AG08396 (cell line): ENCODE data around the gene FAM131B.
"Not testable (repeated sequence)": the region's sequence is repeated elsewhere in the genome, so short reads cannot be mapped to it uniquely, and the experiment has no call there.

Experiments used
- DNase-seq: peaks from one replicate; pipeline ENCODE4 v3.0.0; 2012; ENCODE audit warnings: low spot score, mixed read lengths

Gene FAM131B

GRCh38 chr7:143362131-143363015, at the start of gene FAM131B:
TSS of gene FAM131B (minus strand) at chr7:143362713. CDS start at chr7:143362603, 110 bp downstream.
- DNase-seq = peak; percentile 69

DNA sequence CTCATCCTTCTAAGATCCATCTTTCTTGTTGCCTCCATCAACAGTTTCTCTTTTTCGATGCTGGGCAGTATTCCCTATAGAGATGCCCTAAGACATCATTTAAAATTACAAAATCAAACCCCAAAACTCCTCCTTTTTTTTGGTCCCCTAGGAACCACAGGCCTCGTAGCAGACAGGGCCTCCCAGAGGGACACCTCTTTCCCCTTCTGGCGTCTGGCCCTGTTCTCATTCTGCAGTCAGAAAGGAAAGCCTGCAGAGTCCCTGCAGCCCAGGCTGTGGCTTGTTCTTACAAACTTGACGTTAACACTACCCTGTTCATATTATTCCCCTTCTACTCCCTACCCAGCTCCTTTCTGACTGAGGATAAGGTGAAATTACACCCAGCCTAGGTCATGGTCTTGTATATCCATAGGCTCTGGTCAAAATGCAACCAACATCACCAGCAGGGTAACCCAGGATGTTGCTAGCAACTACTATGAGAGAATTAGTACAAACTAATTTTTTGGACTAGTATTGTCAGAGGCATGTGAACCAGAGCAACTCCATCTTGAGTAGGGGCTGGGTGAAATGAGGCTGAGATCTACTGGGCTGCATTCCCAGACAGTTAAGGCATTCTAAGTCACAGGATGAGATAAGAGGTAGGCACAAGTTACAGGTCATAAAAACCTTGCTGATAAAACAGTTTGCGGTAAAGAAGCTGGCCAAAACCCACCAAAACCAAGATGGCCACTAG, 49.6 kb upstream of the FAM131B start:
- DNase-seq = peak; percentile 1

- DNase-seq = no peak
Observed at GRCh38 chr7:143410521-143411004, 48.0 kb upstream of the FAM131B start.

DNA sequence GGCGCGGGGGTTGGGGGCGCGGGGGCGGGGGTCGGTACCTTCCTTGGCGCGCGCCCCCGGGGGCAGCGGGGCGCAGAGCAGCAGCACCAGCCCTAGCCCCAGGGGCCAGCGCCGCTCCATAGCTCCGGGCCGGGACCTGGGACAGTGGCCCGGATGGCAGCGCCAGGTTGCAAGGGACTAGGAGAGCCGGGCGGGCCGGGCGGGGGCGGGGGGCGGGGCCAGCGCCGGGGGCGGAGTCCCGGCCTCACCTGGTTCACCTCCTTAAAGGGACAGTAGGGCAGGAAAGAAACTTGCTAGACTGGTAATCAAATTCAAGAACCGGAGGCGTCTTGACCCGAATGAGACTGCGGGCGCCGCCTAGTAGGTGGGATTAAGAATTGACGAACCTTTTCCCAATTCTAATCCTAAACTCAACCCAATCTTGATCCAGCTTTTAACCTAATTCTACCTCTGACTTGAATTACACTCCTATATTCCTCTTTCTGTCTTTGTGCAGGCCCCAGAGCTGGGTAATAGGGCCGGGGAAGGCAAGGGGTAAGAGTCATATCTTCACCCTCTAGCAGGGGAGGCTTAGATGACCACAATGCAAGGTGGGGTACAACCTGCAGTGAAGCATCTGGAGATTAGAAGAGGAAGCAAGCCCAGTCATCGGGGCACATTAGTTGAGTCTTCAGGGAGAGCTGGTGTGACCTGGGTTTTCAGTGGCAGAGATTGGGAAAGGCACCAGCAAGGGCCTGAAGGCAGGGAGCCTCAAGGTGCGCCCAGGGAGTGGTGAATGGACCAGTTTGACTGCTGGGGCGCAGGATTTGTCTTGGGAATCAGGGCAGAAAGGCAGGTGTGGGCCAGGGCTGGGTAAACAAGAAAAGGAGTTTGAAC, 46.4 kb upstream of the FAM131B start, which contains the start of gene EPHA1:
Gene EPHA1, minus strand, starts transcription at position 171 of the 876 bp plus-strand sequence. Its CDS starts 51 bp downstream, at position 120.
- DNase-seq = no peak

- DNase-seq = no peak
Observed at GRCh38 chr7:143408252-143408685, 45.8 kb upstream of the FAM131B start.

- no peak for DNase-seq
Observed at GRCh38 chr7:143407287-143408251, 45.1 kb upstream of the FAM131B start.

DNA sequence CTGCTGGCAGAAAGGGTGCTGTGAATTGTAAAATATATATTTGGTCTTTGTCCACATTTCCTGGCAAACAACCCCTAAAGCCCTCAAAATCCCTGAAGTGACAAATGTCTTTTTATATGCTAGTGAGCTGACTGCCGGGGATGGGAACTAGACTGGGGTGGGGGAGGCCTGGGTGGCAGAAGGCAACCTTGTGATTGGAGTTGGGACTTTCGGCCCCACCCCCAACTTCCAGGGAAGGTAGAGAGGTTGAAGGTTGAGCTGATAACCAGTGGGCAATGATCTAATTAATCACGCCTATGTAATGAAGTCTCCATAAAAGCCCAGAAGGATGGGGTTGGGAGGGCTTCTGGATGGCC, 43.5 kb upstream of the FAM131B start:
- DNase-seq = no peak

DNA sequence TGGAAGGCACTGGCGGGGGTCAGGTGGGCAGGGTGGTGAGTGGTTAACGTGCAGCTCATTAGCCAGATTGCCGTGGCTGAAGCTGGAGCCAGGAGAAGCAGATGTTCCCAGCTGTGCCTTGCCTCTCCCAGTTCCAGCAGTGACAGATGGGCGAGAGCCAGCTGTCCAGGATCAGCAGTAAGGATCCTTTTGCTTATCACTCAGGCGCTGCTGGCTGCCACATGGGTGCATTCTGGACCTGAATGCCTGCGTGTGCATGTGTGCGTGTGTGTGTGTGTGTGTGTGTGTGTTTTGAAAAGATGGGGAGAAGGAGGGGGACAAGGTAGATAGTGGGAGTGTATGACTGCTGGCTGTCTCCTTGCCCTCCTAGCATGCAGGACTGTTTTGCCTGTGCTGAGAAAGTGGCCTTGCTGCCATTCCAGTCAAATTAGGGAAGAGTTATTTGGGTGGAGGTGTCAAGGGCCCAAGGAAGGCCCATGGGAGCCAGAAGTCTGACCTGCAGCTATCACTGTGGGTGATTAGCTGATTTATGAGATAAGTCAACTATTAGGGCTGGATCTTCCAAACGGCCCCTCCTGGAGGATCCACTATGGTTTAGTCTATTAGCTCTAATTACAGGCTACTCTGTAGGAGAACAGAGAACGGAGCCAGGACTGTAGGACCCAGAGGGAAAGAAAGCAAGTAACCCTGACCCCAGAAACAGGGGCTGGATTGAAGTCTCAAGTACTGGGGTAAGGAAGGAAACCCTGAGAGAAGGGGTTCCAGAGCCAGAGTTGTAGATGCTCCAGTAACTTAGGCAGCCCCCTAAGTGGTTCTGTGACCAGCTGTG, 42.9 kb upstream of the FAM131B start:
- DNase-seq = no peak

GRCh38 chr7:143402233-143402632, 39.7 kb upstream of the FAM131B start:
- not testable (repeated sequence) for DNase-seq

DNA sequence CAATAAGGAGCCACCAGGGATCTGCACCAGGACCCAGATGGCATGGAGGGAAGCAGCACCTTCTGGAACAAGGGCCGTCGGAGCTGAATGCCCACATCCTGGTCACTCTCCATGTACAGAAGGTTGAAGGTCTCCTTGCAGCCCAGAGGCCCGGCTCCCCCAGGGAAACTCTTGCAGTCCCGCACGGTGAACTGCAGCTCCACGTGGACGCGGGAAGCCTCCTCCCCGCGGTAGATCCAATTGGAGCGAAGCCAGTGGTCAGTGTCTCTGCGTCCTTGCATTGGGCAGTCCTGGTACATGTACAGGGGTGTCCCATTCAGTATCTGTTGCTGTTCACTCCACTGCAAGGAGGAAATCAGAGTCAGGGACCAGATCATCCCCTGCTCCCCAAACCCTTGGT, 38.8 kb upstream of the FAM131B start:
- DNase-seq = no peak

- DNase-seq = no peak
Observed at GRCh38 chr7:143399642-143400041, 37.1 kb upstream of the FAM131B start.

DNA sequence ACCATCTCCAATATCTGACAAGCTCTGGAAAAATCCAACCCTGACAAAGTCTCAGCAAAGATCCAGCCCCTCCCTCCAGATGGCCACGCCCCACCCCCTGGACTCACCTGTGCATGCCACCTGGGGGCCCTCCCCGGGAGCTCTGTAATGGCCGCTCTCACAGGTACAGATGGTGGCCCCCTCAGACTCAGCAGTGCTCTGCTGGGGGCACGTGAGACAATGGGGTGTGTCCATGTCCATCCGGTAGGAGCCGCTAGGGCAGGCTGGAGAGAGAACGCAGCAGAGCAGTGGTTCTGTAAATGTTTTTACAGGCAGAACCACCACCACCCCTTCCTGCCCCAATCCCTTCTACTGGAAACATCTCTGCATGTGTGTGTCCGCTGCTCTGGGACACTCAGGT, 36.6 kb upstream of the FAM131B start:
- DNase-seq = no peak

DNA sequence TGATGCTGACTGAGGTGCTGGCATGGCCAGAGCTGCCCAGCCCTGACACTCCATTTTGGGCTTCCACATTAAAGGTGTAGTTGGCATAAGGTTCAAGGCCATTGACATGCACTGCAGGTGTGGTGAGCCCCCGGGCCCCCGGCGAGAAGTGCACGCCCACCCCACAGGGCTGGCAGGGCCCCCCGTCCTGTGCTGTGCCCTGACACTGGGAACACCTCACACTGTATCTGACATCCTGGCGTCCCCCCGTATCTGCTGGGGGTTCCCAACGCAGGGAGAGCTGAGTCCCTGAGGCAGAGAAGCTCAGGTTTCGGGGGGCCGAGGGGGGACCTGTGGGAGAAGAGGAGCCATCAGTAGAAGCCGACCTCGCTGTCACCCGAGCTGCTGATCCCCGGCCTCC, 36.1 kb upstream of the FAM131B start:
- DNase-seq = no peak

- DNase-seq = no peak
Observed at GRCh38 chr7:143397710-143398530, 35.4 kb upstream of the FAM131B start.

GRCh38 chr7:143396625-143397556, 34.4 kb upstream of the FAM131B start:
- peak; percentile 87 for DNase-seq

DNA sequence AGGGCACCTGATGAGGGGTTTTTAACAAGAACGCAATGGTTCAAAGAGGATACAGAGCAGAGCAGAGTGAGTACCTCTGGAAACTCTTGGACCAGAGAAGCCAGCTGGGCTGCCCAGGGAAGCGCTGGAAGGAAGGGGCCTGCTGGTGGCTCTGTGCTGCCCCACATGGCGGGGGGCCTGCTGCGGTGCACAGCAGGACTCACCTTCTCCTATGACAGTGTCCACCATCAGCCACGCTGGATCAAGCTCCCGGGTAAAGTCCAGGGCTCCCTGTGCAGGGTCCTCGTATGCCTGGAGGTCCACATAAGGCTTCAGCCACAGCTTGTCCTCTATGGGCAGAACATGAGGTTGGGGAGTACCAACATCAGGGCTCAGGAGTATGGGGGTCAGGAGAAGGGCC, 33.7 kb upstream of the FAM131B start:
- DNase-seq = no peak

DNA sequence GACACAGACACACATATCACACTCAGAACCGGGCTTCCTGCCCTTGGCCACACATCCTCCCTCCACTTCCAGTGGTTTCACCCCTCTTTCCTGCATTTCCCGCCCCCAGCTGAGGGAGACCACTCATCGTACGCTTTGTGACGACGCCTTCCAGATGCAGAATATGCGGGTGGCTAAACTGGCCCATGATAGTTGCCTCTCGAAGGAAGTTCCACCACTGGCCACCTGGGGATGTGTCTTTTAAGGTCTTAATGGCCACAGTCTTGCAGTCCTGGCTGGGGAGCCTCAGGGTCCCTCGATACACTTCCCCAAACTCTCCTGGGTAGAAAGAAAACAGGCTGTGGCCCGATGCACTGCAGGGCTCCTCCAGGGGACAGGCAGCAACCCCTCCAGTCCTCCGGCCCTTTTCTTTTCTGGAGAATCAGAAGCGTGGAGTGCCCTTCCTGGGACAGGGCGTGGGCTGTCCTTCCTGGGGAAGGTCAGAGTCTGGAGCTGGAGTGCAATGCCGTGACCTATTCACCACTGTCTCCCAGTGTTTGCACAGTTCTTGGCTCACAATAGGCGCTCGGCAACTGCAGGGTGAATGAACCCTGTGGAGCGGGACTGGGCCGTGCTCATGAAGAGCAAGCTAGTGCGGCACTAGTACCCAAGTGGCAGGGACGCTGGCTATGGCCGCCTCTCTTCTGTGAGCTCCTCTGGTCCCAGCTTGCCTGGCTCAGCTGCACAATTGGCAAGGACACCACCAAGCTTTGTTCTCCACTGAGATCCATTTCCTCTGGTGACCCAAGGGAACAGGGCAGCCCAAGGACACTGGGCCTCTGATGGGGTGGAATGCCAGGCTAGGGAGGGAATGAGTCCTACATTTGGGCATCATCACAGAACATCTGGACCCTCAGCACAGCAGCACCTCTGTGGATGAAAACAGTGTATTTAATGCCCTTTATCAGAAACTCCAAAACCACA, 33.0 kb upstream of the FAM131B start:
- no peak for DNase-seq
